G401 (cell line): ENCODE measurements around the gene SLC22A5. TPM values are rescaled to one million over a fixed set of nuclear protein-coding genes. Genes with fewer than 3 reads are reported as not detected.

Experiments
- DNase-seq: peaks from one replicate; pipeline ENCODE4 v3.0.0-alpha.2; 2015; ENCODE audit warnings: low spot score
- in situ Hi-C: cut with HindIII; loops from 2 replicates; pipeline ENCODE4 v1.10.0; 2016; ENCODE audit warnings: low sequenced_read_pairs, mixed read lengths
- total RNA-seq: library from RNA; depleted of rRNA; stranded (reverse); fragments of >200 nt; shearing (Covaris generic); gene quantifications from 2 replicates; pipeline ENCODE4 v1.2.3, GENCODE V29; 2014

Gene SLC22A5
- total RNA-seq, 1 experiment from 2014 or later = 5.3 TPM

GRCh38 chr5:132363431-132364112 lies 5.9 kb upstream of the SLC22A5 start:
- in situ Hi-C loops = no loop called here

GRCh38 chr5:132364319-132364718 lies 5.2 kb upstream of the SLC22A5 start:
- in situ Hi-C loops = no loop called here
- DNase-seq = no peak

More at GRCh38 chr5:132363431-132364112, 5.9 kb upstream of the SLC22A5 start:
- peak; percentile 71 for DNase-seq

GRCh38 chr5:132365213-132365612 lies 4.3 kb upstream of the SLC22A5 start:
- no peak for DNase-seq
- in situ Hi-C loops = no loop called here

GRCh38 chr5:132368186-132368585 lies 1.3 kb upstream of the SLC22A5 start:
- in situ Hi-C loops = no loop called here
- DNase-seq = no peak

- DNase-seq = no peak
- in situ Hi-C loops = no loop called here
These were observed 470 bp upstream of the SLC22A5 start for GRCh38 chr5:132369007-132369473.

DNA sequence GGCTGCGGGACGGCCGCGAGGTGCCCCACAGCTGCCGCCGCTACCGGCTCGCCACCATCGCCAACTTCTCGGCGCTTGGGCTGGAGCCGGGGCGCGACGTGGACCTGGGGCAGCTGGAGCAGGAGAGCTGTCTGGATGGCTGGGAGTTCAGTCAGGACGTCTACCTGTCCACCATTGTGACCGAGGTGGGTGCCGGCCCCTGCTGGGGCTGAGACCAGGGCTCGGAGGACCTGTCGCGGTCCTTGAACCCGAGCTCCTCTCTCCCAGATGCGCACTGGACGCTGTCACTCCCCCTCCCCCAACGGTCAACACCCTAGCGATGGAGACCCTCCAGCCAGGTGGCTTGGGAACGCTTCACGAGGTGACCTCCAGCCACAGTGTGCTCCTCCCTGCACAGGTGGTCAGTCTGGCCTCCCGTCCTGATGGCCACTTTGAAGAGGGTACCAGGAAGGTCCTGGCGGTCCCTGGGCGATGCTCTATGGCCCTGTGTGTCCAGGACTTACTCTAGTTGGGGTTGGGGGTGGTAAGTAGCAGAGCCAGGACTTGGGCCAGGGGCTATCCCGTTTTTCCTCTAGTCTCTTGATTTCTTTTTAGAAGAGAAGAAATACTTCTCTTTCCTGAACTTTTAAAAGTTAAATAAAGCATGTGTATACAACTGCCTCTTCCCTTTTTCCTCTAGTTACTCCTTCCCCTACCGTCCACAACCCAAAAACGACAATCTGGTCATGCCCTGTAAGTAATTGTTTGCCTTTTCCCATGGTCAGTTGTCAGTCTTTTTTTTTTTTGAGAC lies 866 bp downstream of the SLC22A5 start:
- in situ Hi-C loops = no loop called here
- DNase-seq = no peak

DNA sequence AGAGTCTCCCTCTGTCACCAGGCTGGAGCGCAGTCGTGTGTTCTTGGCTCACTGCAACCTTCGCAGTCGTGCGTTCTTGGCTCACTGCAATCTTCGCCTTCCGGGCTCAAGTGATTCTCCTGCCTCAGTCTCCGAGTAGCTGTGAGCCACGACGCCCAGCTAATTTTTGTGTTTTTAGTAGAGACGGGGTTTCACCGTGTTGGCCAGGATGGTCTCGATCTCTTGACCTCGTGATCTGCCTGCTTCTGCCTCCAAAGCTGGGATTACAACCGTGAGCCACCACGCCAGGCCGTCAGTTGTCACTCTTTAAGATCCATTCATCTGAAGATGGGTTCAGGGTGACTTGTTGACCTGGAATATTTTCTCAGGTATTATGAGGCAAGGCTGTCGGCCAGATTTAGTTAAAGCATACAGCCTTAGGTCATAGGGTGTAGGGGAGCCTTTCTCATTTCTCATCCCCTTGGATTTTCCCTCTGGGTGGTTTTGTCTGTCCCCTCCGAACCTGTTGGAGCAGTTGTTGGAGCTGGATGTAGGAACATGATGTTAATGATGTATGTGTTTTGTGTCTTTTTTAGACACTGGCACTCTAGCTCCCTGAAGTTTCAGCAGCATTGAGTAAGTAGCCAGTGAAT lies 1.6 kb downstream of the SLC22A5 start:
- in situ Hi-C loops = no loop called here
- peak; percentile 58 for DNase-seq

- in situ Hi-C loops = no loop called here
- peak; percentile 27 for DNase-seq
These were observed 2.1 kb downstream of the SLC22A5 start for GRCh38 chr5:132371603-132371994.

GRCh38 chr5:132372127-132372526 lies 2.6 kb downstream of the SLC22A5 start:
- in situ Hi-C loops = no loop called here
- peak; percentile 24 for DNase-seq

DNA sequence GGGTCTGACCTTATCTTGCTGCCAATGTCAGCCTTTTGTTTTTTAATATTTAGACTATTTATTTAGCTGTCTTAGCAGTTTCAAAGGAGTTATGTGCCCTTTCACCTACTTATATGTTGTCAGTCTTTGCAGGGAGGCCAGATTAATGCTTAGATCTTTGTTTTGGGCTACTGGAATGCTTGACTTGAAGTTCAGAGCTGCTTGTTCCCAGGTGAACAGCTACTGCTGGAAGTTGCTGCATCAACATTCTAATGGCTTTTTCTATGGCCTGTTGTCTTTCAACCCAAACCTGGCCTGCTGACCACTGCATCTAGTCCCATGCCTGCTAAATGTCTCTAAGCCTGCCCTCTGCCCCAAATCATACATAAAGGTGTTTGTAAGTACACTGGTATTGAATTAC lies 3.0 kb downstream of the SLC22A5 start:
- in situ Hi-C loops = no loop called here

DNA sequence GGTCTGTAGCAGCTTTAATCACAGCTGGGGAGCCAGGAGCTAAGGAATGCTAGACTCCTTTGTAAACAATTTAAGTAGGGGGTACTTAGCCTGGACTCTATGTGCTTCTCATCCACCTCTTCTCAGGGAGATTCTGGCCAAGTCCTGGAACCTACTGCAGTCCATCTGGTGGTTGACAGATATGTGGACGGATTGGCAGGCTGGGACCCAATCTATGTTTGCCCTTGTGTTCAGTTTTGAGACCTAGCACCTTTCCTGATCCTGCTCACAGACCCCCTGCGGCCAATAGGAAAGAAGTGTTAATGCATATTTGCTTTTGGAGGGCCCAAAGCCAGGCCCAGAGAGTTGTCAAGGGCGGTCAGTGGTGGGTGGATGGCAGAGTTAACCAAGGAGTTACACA lies 6.4 kb downstream of the SLC22A5 start:
- peak; percentile 64 for DNase-seq
- in situ Hi-C loops = no loop called here

More for the DNA sequence above, 3.0 kb downstream of the SLC22A5 start:
- no peak for DNase-seq

GRCh38 chr5:132376694-132377641 lies 7.5 kb downstream of the SLC22A5 start:
- DNase-seq = peak; percentile 86
- in situ Hi-C loops = no loop called here

DNA sequence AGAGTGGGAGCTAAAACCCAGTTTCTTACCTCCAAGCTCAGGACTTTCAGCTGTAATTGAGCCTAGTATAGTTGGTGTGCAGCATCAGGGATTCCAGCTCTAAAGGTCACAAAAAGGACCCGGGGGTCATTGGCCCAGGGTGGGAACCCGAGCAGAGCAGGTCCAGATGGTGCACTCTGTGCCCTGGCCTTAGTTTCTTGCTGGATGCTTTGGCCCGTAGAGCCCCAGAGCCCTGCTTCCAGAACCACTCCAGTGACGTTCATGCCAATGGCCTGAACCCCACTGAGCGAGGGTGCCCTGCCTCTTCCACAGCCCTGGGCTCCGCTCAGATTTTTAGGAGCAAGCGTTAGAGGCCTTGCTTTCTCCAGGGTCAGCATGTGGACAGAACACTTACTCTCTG lies 8.2 kb downstream of the SLC22A5 start:
- peak; percentile 32 for DNase-seq
- in situ Hi-C loops = no loop called here

DNA sequence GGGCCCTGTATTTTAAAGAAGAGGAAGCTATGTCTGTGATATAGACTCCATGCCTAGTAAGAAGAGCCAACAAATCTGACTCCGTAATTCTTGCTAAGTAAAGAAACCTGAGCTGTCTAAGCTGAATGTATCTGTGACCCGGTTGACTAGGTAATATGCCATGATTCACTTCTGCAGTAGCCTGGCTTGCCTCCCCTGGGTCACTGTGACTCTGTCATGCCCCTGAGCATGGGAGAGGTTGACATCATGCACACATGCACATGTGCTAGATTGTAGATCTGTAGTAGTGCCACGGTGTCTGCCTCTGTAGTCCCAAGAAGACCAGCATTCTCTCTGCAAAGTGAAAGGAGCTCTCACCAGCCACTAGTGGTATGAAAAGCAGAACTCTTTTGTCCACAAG lies 9.1 kb downstream of the SLC22A5 start:
- no peak for DNase-seq
- in situ Hi-C loops = no loop called here

DNA sequence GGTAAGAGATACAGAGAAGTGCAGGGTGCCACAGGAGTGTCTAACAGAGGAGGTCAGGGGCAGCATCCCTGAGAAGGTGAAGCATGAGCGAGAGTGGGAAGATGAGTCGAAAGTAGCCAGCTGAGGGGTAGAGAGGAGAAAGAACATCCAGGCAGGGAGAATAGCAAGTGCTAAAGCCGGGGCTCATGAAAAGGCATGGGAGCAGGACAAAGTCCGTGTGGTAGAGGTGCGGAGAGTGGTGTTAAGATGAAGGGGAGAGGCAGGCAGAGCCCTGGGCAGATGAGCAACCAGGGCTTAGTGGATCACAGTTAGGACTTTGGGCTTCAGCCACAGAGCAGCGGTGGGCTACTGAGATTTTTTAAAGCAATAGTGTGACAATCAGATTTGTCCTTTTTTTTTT lies 10.5 kb downstream of the SLC22A5 start:
- in situ Hi-C loops = no loop called here
- DNase-seq = no peak

DNA sequence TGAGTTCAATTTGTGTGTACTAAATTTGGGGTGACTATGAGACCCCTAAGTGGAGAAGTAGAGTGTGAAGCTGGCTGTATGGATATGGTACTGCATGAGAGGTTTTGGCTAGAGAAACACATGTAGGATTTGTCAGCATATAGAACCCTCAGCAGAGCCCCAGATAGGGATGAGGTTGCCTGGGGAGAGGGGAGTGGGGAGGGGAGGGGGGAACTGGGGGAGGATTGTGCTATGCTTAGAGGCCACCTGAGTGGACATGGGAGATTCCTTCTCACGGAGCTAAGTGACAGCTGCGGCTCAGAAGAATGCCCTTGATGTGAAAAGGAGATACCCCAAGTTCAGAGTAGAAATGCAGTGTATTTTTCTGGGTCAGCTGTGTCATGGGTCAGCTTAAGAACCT lies 11.2 kb downstream of the SLC22A5 start:
- in situ Hi-C loops = no loop called here
- no peak for DNase-seq

DNA sequence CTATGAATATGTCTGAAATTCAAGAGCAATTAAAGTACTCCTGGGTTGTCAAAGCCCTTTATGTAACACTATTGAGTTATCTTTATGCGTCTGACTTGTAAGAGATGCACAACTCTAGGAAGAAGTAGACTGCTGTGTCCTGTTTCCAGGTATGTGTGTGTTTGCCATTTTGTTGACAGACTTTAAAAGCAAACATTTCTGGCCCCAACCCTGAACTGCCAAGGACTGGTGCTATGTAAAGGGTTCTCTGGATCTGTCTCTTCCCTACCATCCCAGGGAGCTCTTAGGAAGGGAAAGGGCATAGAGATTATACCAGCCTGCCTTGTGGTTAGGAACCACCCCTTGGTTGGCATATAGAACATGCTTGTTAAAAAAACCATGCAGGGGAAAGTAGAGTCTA lies 12.1 kb downstream of the SLC22A5 start:
- DNase-seq = no peak
- in situ Hi-C loops = no loop called here

- no peak for DNase-seq
- in situ Hi-C loops = no loop called here
These were observed 13.8 kb downstream of the SLC22A5 start for GRCh38 chr5:132383261-132383660.

DNA sequence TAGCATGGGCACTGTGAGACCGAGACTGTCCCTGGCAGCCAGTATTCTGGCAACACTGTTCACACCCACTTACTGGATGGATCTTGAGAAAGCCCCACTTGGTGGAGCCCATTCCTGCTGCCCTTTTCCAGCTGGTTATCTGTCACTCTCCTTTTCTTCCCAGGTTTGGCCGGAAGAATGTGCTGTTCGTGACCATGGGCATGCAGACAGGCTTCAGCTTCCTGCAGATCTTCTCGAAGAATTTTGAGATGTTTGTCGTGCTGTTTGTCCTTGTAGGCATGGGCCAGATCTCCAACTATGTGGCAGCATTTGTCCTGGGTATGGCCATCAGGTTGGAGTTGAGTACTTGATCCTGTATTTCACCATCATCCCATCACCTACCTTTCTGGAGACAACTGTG lies 14.5 kb downstream of the SLC22A5 start:
- in situ Hi-C loops = no loop called here
- no peak for DNase-seq
